Measurements from ENCODE around the gene DUS2. TPM values are rescaled to one million over a fixed set of nuclear protein-coding genes. Genes with fewer than 3 reads are reported as not detected.

Gene DUS2
- polyA plus RNA-seq, 1 donor, result 10.1 TPM

DNA sequence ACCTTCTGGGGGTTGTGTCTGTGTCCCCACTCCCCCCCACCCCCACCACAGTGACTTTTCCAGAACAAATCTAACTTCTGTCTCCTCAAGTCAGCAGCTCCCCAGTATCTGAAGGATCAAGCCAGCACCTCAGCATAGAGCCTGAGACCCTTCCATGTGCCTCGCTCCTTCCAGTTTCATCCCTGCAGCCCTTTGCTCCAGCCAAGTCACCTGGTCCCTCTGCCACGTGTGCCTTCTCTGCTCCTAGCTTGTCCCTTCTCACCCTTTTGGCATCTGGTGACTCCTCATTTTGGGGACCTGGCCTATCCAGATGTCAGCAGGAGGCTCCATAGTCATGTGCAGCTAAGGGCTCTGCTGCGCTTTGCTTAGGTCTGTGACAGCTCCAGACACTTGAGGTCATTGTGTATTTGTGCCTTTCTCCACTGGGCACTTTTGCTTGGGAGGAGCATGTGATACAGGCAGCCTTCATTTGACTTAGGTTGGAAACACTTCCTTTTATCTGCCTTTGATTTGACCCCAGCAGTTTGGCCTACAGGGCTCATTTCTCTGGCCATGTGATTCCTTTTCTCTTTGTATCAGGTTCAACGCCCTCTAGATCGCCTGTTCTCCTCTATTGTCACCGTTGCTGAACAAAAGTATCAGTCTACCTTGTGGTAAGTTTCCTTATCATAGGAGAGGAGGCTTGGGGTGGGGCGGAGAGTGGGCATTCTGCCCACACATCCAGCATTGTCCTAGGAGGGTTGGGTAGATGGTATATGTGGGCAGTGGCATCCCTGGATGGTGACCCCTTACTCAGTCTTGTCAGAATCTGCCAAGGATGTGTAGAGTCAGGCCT, 55.0 kb downstream of the DUS2 start:
- no peak for DNase-seq (ENCODE audit: low read depth)

DNA sequence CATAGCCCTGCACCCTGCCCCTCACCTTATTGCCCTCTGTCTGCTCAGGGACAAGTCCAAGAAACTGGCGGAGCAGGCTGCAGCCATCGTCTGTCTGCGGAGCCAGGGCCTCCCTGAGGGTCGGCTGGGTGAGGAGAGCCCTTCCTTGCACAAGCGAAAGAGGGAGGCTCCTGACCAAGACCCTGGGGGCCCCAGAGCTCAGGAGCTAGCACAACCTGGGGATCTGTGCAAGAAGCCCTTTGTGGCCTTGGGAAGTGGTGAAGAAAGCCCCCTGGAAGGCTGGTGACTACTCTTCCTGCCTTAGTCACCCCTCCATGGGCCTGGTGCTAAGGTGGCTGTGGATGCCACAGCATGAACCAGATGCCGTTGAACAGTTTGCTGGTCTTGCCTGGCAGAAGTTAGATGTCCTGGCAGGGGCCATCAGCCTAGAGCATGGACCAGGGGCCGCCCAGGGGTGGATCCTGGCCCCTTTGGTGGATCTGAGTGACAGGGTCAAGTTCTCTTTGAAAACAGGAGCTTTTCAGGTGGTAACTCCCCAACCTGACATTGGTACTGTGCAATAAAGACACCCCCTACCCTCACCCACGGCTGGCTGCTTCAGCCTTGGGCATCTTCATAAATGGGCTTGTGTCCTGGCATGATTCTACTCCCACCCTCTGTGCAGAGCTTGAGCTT, 55.8 kb downstream of the DUS2 start:
- no peak for DNase-seq (ENCODE audit: low read depth)

DNA sequence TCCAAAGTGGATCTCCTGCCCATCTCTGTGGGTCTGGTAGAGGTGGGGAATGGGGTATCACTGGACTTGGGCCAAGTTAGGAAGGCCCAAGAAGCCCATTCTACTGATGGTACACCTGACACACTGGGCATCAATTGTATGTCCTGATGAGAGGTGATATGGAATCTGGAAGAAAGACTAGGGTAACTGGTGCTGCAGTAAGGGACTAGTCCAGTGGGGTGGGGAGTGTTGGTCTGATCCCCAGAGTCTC, 56.2 kb downstream of the DUS2 start:
- no peak for DNase-seq (ENCODE audit: low read depth)

DNA sequence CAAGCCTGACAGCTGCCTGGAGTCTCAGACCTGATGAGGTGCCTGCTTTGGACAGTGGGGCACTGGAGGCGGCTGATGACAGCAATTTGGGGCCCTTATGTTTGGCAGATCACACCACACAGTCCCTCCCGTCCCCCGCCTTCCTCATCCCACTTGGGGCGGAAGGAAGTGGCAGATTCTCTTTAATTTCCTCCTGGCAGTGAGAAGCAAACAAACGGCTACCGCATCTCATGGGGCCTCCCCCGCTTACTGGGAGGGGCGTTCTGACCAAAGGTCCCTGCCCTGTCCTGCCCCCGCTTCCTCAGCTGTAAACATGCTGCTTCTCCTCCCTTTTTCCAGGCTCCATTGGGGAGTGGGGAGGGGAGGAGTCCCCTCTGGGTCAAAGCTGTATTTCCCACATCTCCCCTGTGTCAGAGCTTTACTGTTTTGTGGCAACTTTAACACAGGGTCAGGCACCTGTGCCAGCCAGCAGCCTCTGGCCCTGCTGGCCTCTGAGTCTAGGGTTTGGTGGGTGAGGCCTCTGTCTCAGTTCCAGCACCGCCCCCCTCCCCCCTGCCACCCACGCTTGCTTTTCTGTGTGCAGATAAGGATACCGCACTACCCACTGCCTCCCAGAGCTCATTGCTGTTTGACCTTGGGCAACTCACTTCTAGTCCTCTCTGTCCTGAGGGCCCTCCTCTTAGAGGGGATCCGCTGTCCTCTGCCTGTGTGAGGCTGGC, 56.7 kb downstream of the DUS2 start:
- DNase-seq (ENCODE audit: low read depth), result no peak

DNA sequence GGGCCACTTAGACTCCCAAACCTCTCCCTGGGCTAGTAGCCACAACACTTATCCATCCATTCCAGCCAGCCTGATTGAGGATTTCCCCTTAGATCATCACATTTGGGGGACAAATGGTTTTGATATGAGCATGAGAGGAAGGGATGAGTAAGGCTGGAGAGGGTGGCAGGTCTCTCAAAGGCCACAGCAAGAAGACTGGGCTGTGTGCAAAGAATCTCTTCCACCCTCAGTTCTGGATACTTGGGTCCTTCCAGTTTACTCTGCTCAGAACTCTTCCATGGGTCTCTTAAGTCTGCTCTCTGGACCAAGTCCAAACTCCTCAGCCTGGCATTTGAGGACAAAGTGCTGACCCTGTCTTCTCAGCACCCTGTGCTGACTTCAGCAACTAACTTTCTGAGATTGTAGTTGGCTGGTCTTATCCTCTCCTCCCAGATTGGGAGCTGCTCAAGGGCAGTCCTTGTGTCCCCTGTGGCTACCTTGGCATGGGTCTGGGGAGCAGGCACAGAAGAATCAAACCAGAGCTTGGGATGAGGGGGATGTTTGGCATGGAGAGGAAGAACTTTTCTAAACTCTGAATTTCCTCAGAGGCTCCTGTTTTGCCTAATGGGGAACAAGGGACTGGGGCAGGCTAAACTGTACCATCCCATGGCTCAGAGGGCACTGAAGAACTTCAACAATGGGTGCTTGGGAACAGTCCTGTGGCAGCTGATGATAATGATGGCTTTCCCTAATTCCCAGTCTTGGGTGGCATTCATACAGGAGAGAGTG, 59.0 kb downstream of the DUS2 start:
- no peak for DNase-seq (ENCODE audit: low read depth)

DNA sequence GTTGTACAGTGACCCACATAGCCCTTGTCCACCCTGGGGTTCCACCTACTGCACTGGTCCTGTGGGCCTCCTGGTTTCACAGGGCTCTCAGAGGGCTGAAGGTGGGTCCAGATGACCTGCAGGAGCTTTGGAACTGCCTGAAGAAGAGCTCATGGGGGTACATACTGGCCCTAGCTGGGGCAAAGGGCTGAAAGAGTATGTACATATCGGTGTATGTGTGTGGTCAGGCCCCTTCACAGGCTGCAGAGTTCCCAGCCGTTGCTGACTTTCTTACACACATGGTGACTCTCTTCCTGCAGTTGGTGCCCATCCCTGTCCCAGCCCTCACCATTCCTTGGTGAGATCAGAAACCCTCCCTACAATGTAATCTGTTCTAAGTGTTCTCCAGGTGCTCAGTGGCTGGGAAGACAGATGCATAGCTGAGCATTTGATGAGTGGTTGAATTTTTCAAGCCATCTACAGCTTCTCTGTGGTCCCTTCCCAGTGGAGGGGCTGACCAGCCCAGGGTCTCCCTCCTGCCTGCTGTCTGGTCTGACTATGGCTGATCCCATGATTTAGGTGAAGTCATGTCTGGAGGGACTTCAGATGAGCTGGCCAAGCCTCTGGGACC, 59.6 kb downstream of the DUS2 start:
- DNase-seq (ENCODE audit: low read depth), result no peak

DNA sequence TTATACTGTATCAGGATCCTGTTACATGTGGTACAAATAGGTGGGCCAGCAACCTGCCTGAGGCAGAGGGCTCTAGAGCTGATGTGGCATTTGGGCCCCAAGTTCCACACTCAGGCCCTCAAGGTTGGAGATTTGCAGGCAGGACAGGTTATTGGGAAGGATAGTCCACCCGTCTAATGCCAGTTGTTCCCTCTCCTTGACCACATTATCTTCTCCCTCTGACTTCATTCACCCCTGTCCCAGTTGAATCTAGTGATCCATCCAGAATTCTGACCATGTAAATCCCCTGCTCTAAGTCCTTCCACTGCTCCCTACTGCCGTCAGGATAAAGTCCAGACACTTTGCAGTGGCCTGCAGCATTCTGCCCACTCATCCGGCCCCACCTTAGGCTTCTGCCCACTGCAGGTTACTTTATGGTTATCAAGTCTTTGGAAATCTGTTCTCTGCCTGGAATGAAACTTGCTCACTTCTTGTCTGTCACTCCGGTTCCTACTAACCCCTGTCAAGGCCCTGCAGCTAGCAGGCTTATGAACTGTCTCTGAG, 60.2 kb downstream of the DUS2 start:
- DNase-seq (ENCODE audit: low read depth), result no peak

DNA sequence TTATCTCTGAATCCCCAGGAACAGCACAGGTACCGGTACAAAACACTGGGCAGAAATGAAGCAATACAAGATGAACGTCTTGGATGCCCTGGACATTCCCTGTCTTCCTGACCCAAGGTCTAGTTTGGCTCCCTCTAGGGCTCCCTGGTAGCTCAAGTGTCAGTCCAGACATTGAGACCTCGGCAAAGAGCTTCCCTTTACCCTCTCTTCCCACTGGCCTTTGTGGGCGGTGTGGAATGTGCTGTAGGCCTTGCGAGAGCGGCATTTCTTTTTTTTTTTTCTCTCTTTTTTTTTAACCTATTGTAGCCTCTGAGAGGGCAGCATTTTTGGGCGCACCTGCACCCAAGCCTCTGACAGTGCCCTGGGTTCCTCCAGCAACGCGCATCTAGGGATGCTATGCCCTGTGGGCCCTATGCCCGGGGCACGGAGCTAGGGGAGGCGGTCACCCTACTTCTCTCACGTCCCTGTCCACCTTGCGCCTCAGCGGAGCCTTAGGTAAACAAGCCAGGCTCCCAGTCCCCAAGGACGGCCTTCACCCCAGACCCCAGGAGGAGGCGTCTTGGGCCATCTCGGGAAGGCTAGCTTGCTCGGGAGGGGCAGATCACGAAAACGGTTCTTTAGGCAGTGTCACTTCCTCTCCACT, 60.9 kb downstream of the DUS2 start:
- DNase-seq (ENCODE audit: low read depth), result no peak

DNA sequence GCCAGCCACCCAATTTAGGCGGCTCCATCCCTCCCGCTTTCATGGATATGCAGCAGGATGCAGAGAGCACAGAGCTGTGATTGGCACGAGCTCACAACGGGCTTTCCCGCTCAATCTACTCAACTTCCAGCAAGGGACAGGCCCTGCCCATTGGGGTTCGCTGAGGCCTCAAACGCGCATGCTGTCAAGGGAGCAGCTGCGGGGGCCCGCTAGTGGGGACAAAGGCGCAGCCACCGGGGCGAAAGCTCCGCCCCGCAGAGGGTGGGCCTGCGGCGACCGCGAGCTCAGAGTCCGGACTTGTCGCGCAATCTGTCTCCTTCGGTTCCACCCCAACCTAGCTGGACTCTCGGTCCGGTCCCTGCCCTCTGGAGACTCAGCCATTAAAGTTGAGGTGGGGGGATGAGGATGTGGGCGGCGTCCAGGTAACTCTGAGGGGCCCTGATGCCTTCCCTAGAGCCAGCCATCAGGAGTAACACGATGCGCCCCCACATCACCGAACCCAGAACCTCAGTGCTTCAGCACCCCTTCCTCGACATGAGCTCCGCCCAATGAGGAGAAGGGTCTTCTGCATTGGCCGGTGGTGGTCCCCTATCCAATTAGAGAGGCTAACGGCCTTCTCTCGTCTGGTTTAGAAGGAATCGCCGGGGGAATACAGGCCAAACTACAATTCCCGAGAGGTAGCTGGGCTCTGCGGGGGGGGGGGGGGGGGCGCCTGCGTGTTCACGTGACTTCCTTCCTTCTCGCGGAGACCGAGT, 61.6 kb downstream of the DUS2 start:
- peak; percentile 72 for DNase-seq (ENCODE audit: low read depth)

DNA sequence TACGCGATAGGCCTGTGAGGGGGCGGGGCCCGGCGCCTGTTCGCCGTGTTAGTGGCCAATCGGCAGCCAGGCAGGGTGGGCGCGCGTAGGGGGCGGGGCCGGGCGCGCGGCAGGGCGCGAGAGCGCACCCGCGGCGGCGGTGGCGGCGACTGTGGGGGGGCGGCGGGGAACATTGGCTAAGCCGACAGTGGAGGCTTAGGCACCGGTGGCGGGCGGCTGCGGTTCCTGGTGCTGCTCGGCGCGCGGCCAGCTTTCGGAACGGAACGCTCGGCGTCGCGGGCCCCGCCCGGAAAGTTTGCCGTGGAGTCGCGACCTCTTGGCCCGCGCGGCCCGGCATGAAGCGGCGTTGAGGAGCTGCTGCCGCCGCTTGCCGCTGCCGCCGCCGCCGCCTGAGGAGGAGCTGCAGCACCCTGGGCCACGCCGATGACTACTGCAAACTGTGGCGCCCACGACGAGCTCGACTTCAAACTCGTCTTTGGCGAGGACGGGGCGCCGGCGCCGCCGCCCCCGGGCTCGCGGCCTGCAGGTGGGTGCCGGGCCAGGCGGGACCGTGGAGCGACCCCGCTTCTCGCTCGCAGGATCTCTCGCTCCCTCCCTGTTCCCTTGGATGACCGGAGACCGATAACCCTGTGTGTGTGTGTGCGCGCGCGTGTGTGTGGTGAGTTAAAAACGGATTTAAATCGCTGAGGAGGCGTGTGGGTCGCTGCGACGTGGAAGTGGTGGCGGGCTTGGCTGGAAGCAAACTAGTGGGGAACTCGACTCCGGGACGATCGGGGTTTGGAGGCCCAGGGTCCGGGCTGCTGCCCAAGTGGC, 62.4 kb downstream of the DUS2 start, which contains the start of gene NFATC3:
Gene NFATC3 (plus strand): TSS at position 112 of the 813 bp plus-strand sequence. CDS start 312 bp downstream, at position 424.
- DNase-seq (ENCODE audit: low read depth), result peak; percentile 75

DNA sequence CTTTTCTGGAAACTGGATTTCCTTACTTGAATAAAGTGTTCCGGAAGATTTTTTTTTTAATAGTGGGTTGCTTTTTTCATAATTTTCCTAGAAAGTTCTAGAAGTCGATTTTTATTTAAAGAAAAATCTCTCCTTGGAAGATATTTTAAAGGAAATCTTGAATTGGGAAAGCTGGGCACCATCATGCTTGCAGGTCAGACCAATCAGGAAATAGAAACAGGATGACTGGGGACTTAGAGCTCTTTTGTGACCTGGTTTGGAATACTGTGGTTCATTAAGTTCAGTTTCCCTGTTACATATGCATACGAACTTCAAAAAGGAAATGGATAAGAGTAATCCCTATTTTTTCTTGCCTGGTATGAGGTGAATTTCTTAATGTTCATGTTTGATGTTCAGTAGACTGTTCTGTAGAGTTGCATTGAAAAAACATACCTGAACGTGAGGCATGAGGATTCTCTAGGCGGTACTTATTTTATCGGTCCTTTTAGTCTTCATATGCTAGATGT, 63.3 kb downstream of the DUS2 start:
- no peak for DNase-seq (ENCODE audit: low read depth)

DNA sequence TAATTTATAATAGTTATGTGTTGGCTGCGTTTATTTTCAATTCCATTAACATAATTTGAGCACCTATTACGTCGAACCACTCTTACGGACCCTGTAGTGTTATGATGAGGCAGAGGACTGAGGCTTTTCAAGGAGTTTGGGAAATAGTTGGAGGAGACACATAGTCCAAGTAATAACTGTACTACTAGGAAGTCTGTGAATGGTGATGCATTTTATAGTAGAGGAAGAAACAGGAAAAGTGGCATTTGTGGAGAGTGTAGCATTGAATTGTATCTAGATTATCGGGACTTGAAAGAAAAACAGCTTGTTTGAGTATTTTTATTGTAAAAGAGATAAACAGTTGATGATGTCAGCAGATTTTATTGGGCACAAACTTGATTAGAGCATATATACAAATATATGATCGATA, 63.8 kb downstream of the DUS2 start:
- DNase-seq (ENCODE audit: low read depth), result no peak

DNA sequence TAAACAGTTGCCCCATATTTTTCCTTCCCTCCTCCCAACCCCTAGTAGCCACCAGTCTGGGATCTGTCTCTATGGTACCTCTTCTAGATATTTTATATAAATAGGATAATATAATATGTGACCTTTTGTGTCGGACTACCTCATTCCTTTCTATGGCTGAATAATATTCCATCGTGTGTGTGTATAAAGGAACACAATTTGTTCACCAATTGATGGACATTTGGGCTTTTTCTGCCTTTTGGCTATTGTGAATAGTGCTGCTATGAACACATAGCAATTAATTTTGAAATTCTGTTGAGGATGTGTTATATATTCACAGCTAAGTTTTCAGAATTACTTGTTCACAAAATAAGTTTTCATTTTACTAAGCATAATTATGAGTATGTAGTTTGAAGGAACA, 64.6 kb downstream of the DUS2 start:
- no peak for DNase-seq (ENCODE audit: low read depth)

DNA sequence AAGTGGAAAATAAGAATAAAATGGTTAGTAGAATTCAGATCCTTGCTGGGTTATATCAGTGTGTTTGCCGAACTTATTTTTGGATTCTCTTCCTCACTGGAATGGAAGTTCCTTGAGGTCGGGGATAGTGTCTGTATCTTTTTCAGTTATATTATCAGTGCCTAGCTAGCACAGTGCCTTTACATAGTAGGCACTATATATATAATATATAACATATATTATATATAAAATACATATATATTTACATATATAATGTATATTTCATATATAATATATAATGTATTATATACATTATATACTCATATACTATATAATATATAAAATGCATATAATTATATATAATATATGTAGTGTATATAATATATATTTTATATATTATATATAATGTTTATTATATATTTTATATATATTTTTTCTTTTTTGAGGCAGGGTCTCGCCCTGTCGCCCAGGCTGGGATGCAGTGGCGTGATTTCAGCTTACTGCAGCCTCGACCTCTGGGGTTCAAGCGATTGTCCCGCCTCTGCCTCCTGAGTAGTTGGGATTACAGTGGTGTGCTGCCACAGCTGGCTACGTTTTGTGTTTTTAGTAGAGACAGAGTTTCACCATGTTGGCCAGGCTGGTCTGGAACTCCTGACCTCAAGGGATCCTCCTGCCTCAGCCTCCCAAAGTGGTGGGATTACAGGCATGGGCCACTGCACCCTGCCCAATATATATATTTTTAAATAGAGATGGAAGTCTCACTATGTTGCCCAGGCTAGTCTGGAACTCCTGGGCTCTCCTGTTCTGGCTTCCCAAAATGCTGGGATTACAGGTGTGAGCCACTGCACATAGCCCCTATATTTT, 65.3 kb downstream of the DUS2 start:
- no peak for DNase-seq (ENCODE audit: low read depth)

DNA sequence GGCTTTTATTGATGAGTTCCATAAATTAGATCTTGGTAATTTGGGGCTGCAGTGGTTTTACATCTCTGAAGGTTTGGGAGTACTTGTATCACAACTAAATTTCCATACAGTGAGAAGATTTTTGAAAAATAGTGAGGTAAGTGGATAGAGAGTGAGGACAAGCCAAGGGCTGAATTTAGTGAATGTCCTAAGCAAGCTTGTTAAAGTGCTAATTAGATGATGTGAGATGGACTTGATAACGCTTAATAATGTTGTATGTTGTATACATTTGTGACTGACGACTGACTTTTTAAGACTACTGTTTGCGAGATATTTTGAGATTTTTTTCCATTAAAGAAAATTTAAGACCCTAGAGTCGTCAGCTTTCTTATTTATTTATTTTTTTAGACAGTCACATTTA, 66.0 kb downstream of the DUS2 start:
- no peak for DNase-seq (ENCODE audit: low read depth)

DNA sequence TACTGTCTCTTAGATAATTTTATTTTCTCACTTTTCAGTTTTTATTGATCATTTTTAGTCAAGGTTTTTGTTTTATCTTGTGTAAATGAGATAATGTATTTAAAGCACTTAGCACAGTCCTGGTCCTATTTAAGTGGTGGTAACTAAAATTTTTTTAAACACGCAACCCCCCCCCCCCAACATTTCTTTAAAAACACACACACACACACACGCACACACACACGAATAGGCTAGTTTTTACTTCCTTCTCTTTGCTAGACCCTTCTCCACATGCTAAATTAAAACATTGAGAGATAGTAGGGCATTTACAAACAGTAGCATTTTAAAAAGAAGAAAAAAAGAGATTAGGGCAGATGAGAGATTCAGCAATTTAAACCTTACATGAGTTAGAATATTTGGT, 67.0 kb downstream of the DUS2 start:
- no peak for DNase-seq (ENCODE audit: low read depth)

DNA sequence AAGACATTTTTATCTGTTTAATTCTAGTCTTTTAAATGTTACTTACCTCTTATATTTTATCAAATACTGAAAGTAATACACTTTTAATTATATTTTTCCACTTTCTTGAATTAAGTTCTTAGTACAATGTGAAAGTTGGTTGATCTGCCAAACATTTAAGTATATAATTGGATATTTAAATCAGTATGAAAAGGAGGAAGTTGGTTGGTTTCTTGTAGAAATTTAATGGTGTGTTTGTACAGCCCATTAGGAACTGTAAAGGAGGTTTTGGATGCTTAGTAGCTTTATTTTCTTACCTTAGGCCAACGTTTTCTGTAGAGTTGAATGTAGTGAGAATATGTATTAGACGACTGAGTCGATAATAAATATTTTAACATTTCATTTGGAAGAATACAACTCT, 67.4 kb downstream of the DUS2 start:
- no peak for DNase-seq (ENCODE audit: low read depth)
